ENCODE results near the gene TXNDC12. TPM values are rescaled to one million over a fixed set of nuclear protein-coding genes. Genes with fewer than 3 reads are reported as not detected.
A peak's percentile ranks its signal among the peaks of the same experiment; 100 is the strongest.

Gene TXNDC12
- total and polyA plus RNA-seq, 9 donors = 32.6 to 47.5 (median 37.2) TPM

DNA sequence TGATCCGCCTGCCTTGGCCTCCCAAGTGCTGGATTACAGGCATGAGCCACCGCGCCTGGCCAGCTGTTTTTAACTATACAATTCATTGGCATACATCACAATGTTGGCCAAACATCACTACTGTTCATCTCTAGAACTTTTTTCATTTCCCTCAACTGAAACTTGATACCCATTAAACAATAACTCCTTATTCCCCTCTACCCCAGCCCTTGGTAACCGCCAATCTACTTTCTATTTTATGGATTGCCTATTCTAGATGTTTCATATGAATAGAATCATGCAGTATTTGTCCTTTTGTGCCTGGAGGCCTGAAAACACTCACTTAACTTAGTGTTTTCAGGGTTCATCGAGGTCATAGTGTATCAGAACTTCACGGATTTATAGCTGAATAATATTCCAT, 17.3 kb upstream of the TXNDC12 start:
- H3K27me3 ChIP-seq (ENCODE audit: control insufficient read depth, insufficient read depth, low read length) = no peaks in the 10 kb centered on the region
- no peak overlapping the region for H3K4me3 ChIP-seq (ENCODE audit: low read length)
- 92% methylated on average over 3 of the region's 6 CpGs for WGBS (ENCODE audit: insufficient coverage)
- H3K27ac ChIP-seq (ENCODE audit: low read length) = no peak overlapping the region
- peaks cover 22% of the 10 kb centered on the region for H3K36me3 ChIP-seq (ENCODE audit: control insufficient read depth, insufficient read depth, low read length)
- H3K4me1 ChIP-seq (ENCODE audit: control insufficient read depth, insufficient read depth, low read length) = no peaks in the 10 kb centered on the region
- no peaks in the 10 kb centered on the region for H3K9me3 ChIP-seq (replicated peaks; ENCODE audit: control insufficient read depth, low read depth, low read length)
- no peak for DNase-seq

DNA sequence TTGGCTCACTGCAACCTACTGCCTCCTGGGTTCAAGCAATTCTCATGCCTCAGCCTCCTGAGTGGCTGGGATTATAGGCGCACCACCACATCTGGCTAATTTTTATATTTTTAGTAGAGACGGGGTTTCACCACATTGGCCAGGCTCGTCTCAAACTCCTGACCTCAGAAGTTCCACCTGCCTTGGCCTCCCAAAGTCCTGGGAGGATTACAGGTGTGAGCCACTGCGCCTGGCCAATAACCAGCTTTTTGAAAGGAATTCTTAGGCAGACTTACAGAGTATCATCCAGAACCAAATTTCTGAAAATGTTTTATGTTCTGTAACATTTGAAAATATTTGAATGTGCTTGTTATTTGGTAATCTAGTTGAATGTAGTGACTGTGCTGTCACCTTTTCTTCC, 15.7 kb upstream of the TXNDC12 start:
- no peaks in the 10 kb centered on the region for H3K9me3 ChIP-seq (replicated peaks; ENCODE audit: control insufficient read depth, low read depth, low read length)
- H3K4me3 ChIP-seq (ENCODE audit: low read length) = no peak overlapping the region
- no peak for DNase-seq
- H3K4me1 ChIP-seq (ENCODE audit: control insufficient read depth, insufficient read depth, low read length) = no peaks in the 10 kb centered on the region
- H3K27me3 ChIP-seq (ENCODE audit: control insufficient read depth, insufficient read depth, low read length) = no peaks in the 10 kb centered on the region
- H3K27ac ChIP-seq (ENCODE audit: low read length) = no peak overlapping the region
- 79% methylated on average over 2 of the region's 4 CpGs for WGBS (ENCODE audit: insufficient coverage)
- peaks cover 32% of the 10 kb centered on the region for H3K36me3 ChIP-seq (ENCODE audit: control insufficient read depth, insufficient read depth, low read length)

DNA sequence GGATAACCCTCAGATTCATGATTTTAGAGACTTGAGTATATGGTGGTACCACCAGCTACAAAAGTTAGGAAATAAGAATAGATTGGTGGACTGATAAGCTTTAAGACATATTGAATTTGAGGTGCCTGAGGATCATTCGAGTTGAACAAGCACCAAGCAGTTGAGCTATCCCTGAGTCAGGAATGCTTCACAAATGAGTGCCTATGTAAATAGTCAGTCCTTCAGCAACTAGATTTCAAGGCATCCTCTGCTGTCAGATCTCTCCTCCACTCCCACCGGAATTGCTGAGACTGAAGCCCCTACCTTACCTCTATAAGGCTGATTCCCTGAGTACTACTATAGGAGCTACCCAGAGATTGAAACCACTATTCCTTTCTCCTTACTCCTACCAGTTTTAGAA, 8.2 kb upstream of the TXNDC12 start:
- no peak overlapping the region for H3K27ac ChIP-seq (ENCODE audit: low read length)
- peaks cover 50% of the 10 kb centered on the region for H3K36me3 ChIP-seq (ENCODE audit: control insufficient read depth, insufficient read depth, low read length)
- no peaks in the 10 kb centered on the region for H3K9me3 ChIP-seq (replicated peaks; ENCODE audit: control insufficient read depth, low read depth, low read length)
- no peaks in the 10 kb centered on the region for H3K27me3 ChIP-seq (ENCODE audit: control insufficient read depth, insufficient read depth, low read length)
- H3K4me3 ChIP-seq (ENCODE audit: low read length) = no peak overlapping the region
- 90% methylated on average over 2 of the region's 2 CpGs for whole genome bisulfite sequencing (ENCODE audit: insufficient coverage)
- no peaks in the 10 kb centered on the region for H3K4me1 ChIP-seq (ENCODE audit: control insufficient read depth, insufficient read depth, low read length)
- no peak for DNase-seq

DNA sequence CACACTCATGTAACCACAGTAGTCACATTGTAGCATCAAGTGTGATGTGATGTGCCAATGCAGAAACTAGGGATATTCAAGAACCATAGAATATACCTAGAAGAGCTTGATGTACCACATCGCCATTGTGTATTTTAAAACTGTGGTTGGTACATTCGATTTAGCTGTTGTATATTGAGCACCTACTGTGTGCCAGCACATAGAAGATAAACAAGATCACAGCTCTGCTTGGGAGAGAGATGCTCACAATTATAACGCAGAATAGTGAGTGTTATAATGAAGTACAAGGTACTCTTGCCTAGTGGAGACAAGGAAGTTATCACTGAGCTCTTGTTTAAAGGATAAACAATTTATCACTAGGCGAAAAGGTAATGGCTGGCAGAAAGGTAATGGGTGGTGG, 5.8 kb upstream of the TXNDC12 start:
- no peaks in the 10 kb centered on the region for H3K27me3 ChIP-seq (ENCODE audit: control insufficient read depth, insufficient read depth, low read length)
- H3K4me1 ChIP-seq (ENCODE audit: control insufficient read depth, insufficient read depth, low read length) = peaks cover 5% of the 10 kb centered on the region
- no peak overlapping the region for H3K27ac ChIP-seq (ENCODE audit: low read length)
- peaks cover 31% of the 10 kb centered on the region for H3K36me3 ChIP-seq (ENCODE audit: control insufficient read depth, insufficient read depth, low read length)
- no peak for DNase-seq
- no peak overlapping the region for H3K4me3 ChIP-seq (ENCODE audit: low read length)
- no peaks in the 10 kb centered on the region for H3K9me3 ChIP-seq (replicated peaks; ENCODE audit: control insufficient read depth, low read depth, low read length)
- WGBS (ENCODE audit: insufficient coverage) = 100% methylated on average over 2 of the region's 4 CpGs

DNA sequence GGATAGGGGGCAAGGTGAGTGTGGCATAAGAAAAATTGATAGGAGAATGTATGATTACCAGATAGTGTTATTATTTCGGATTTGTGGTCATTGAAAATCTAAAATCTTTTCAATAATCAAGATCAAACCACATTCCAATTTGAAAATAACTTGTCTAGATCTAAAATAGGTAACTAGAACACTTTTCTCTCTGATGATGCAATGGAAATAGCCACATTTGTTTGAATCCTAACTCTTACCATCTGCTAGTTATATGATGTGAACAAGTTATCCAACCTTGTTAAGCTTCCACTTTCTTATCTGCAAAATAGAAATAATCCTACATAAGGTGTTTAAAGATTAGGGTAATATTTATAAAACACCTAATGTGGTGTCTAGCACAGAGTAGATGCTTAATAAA, 4.9 kb upstream of the TXNDC12 start:
- H3K4me3 ChIP-seq (ENCODE audit: low read length) = no peak overlapping the region
- H3K27ac ChIP-seq (ENCODE audit: low read length) = no peak overlapping the region
- peaks cover 5% of the 10 kb centered on the region for H3K4me1 ChIP-seq (ENCODE audit: control insufficient read depth, insufficient read depth, low read length)
- H3K27me3 ChIP-seq (ENCODE audit: control insufficient read depth, insufficient read depth, low read length) = no peaks in the 10 kb centered on the region
- no peaks in the 10 kb centered on the region for H3K9me3 ChIP-seq (replicated peaks; ENCODE audit: control insufficient read depth, low read depth, low read length)
- WGBS (ENCODE audit: insufficient coverage) = no CpG with 5 or more reads among the region's 1 CpG
- peaks cover 25% of the 10 kb centered on the region for H3K36me3 ChIP-seq (ENCODE audit: control insufficient read depth, insufficient read depth, low read length)
- DNase-seq = no peak

DNA sequence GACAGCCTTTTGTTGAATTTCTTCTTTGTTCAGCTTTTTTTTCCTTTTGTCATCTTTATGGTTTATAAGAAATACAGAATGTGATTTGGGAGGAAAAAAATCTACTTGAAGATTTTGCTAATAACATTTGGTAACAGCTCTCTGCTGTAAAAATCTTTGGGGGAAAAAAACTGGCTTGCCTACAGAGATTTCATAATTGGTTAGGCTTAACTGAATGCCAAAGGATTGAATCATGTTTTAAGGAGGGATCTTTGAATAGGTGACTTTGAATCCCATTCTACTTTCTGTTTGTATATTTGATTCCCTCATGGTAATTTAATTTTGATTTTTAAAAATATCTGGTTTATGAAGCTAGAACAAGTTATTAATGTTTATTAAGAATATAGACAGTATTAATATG, 4.3 kb upstream of the TXNDC12 start:
- no peaks in the 10 kb centered on the region for H3K9me3 ChIP-seq (replicated peaks; ENCODE audit: control insufficient read depth, low read depth, low read length)
- no peak overlapping the region for H3K4me3 ChIP-seq (ENCODE audit: low read length)
- peaks cover 25% of the 10 kb centered on the region for H3K36me3 ChIP-seq (ENCODE audit: control insufficient read depth, insufficient read depth, low read length)
- peaks cover 8% of the 10 kb centered on the region for H3K4me1 ChIP-seq (ENCODE audit: control insufficient read depth, insufficient read depth, low read length)
- no peaks in the 10 kb centered on the region for H3K27me3 ChIP-seq (ENCODE audit: control insufficient read depth, insufficient read depth, low read length)
- no peak overlapping the region for H3K27ac ChIP-seq (ENCODE audit: low read length)
- no peak for DNase-seq

DNA sequence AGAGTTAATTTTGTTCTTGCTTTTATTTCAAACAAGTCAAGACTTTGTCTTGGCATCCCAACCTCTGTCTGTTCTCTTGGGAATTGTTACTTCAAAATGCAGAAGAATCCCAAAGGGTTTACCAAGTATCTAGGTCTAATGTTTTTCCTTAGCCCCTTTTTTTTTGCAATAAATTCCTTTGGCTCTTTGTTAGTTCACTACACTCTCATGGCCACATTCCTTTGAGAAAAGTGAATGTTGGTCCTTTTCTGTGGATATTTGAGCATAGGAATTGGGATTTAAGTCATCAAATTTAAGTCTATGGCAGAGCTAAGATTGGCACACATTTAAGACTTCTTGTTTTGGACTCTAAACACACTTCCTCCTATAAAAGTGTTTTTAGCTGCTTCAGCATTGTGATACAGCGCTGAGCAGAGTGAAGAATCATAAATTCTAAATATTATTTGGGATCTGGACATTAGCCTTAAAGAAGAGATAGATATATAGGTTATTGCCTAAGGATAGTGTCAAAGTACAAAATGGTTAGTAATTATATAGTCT, 3.0 kb upstream of the TXNDC12 start:
- Histone ChIP-seq H3K9me3 (replicated peaks; ENCODE audit: control insufficient read depth, low read depth, low read length) (no peaks in the 10 kb centered on the region), H3K27me3 (ENCODE audit: control insufficient read depth, insufficient read depth, low read length) (no peaks in the 10 kb centered on the region), H3K4me3 (ENCODE audit: low read length) (no peak overlapping the region), H3K4me1 (ENCODE audit: control insufficient read depth, insufficient read depth, low read length) (peaks cover 10% of the 10 kb centered on the region), H3K27ac (ENCODE audit: low read length) (no peak overlapping the region), H3K36me3 (ENCODE audit: control insufficient read depth, insufficient read depth, low read length) (peaks cover 15% of the 10 kb centered on the region)
- peak; percentile 11 for DNase-seq
- WGBS (ENCODE audit: insufficient coverage) = no CpG with 5 or more reads among the region's 1 CpG

DNA sequence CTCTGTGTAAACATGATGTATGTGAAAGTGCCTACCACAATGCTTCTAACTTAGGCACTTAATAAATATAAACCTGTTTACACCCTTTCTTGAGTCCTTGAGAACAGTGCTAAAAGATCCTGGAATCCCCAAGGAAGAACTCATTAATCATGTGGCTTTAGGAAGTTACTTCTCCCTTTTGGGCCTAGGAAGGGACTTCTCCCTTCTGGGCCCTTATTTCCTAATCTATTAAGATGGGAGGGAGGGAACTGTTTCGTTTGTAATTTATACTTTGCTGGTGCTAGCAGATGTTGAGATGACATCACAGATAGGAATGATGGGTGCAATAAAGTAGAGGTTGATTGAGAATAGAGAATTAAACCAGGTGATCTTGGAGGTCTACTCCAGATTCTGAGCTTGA, 2.3 kb upstream of the TXNDC12 start:
- no peaks in the 10 kb centered on the region for H3K9me3 ChIP-seq (replicated peaks; ENCODE audit: control insufficient read depth, low read depth, low read length)
- H3K27ac ChIP-seq (ENCODE audit: low read length) = peak overlapping the region; percentile 90
- H3K4me1 ChIP-seq (ENCODE audit: control insufficient read depth, insufficient read depth, low read length) = peaks cover 10% of the 10 kb centered on the region
- peak; percentile 21 for DNase-seq
- peaks cover 10% of the 10 kb centered on the region for H3K36me3 ChIP-seq (ENCODE audit: control insufficient read depth, insufficient read depth, low read length)
- no peaks in the 10 kb centered on the region for H3K27me3 ChIP-seq (ENCODE audit: control insufficient read depth, insufficient read depth, low read length)
- peak overlapping the region; percentile 93 for H3K4me3 ChIP-seq (ENCODE audit: low read length)
- WGBS (ENCODE audit: insufficient coverage) = no CpG with 5 or more reads among the region's 1 CpG

DNA sequence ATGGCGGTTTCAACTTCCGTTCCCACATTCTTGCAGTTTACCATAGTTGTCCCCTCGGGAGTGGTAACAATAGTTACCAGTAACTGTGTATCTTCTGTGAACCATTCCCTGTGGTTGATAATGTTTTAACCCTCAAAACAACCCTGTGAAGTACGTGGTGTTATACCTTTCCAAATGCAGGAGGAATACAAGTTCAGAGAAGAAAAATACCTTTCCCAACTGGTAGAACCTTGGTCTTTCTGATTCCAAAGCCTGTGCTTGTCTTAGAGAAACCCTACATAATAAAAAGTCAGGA, 1.9 kb upstream of the TXNDC12 start:
- Histone ChIP-seq H3K27me3 (ENCODE audit: control insufficient read depth, insufficient read depth, low read length) (no peaks in the 10 kb centered on the region), H3K4me3 (ENCODE audit: low read length) (peak overlapping the region; percentile 93), H3K4me1 (ENCODE audit: control insufficient read depth, insufficient read depth, low read length) (peaks cover 10% of the 10 kb centered on the region), H3K27ac (ENCODE audit: low read length) (peak overlapping the region; percentile 90), H3K9me3 (replicated peaks; ENCODE audit: control insufficient read depth, low read depth, low read length) (no peaks in the 10 kb centered on the region), H3K36me3 (ENCODE audit: control insufficient read depth, insufficient read depth, low read length) (peaks cover 12% of the 10 kb centered on the region)
- DNase-seq = peak; percentile 75
- no CpG with 5 or more reads among the region's 4 CpGs for WGBS (ENCODE audit: insufficient coverage)

DNA sequence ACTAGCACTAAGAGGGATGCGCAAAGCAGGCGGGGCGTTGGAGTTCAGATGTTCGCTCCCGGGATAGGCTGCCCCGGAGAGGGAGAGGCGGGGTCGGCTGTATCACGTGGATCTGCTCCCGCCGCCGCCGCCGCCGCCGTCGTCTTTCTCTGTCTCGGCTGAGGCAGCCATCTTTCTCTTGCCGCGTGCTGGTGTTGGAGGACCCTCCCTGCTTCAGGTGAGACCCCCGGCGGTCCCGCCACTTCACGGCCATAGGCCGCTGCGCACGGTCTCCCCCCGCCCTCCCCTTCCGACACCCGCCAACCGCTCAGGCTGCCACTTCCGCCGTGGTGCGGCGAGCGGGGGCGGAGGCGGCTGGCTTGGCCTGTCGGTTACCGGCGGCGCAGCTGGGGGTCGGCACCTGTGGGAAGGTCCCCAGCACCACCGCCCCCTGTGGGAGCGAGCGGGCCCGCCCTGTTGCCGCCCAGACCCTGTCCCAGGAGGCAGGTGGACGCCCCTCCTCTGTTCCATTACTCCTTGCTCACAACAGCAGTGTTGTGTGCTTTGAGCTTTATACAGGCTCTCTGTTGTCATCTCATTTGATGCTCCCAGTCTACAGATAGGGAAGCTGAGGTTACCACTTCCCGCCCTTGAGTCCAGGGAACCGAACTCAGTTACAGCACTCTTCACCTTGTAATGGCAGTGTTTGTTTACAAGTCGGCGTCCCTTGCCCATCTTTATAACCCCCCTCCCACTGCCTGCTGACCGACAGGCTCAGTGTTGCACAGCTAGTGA, 1.4 kb upstream of the TXNDC12 start, which contains the start of gene BTF3L4:
TSS of gene BTF3L4 (plus strand) at position 133 of the 774 bp plus-strand sequence. CDS start 3,553 bp downstream, outside the sequence.
- peak; percentile 98 for DNase-seq
- H3K4me1 ChIP-seq (ENCODE audit: control insufficient read depth, insufficient read depth, low read length) = peaks cover 10% of the 10 kb centered on the region
- whole genome bisulfite sequencing (ENCODE audit: insufficient coverage) = 0% methylated on average over 52 of the region's 54 CpGs

DNA sequence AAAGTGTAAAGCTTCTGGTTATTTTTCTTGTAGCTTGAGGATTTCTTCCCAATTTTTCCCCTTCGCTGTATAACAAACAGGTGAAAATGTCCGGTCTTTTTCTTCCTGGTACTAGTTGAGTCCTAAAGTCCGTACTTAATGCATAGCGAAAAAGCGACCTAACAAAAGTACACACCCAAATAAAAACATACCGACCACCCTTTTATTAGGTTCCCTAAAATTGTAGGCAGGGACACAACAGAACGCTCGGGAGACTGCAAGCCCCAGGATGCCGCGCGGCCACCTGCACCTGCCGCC, 823 bp upstream of the TXNDC12 start:
- peaks cover 10% of the 10 kb centered on the region for H3K4me1 ChIP-seq (ENCODE audit: control insufficient read depth, insufficient read depth, low read length)
- DNase-seq = no peak
- no peaks in the 10 kb centered on the region for H3K27me3 ChIP-seq (ENCODE audit: control insufficient read depth, insufficient read depth, low read length)
- H3K27ac ChIP-seq (ENCODE audit: low read length) = peak overlapping the region; percentile 97
- no peaks in the 10 kb centered on the region for H3K9me3 ChIP-seq (replicated peaks; ENCODE audit: control insufficient read depth, low read depth, low read length)
- peak overlapping the region; percentile 93 for H3K4me3 ChIP-seq (ENCODE audit: low read length)
- H3K36me3 ChIP-seq (ENCODE audit: control insufficient read depth, insufficient read depth, low read length) = peaks cover 11% of the 10 kb centered on the region
- 0% methylated on average over 6 of the region's 12 CpGs for WGBS (ENCODE audit: insufficient coverage)

More for the DNA sequence above, 1.4 kb upstream of the TXNDC12 start, which contains the start of gene BTF3L4:
- no peaks in the 10 kb centered on the region for H3K9me3 ChIP-seq (replicated peaks; ENCODE audit: control insufficient read depth, low read depth, low read length)
- peak within 1 kb of the TSS; percentile 97 for H3K27ac ChIP-seq (ENCODE audit: low read length)
- H3K4me3 ChIP-seq (ENCODE audit: low read length) = peak within 1 kb of the TSS; percentile 93
- no peaks in the 10 kb centered on the region for H3K27me3 ChIP-seq (ENCODE audit: control insufficient read depth, insufficient read depth, low read length)
- peaks cover 12% of the 10 kb centered on the region for H3K36me3 ChIP-seq (ENCODE audit: control insufficient read depth, insufficient read depth, low read length)
